Liver (tissue), 9 donors: ENCODE results near the gene HIF3A. TPM values are rescaled to one million over a fixed set of nuclear protein-coding genes. Genes with fewer than 3 reads are reported as not detected.

Source experiments
- DNase-seq: peaks from one replicate; pipeline ENCODE4 v3.0.0-alpha.2; 2017; ENCODE audit warnings: low spot score
- H3K27ac ChIP-seq, 2 donors: one replicate each; pipeline ENCODE4 v1.7.0; 2013; ENCODE audit warnings: inconsistent platforms in 2 of 2, low read length in 2 of 2, control low read depth in 1 of 2, low read depth in 1 of 2, mild to moderate bottlenecking in 1 of 2
- H3K27me3 ChIP-seq, 4 donors: one replicate each; pipeline versions ENCODE4 v1.6.1 to v1.7.0; 2013; ENCODE audit warnings: low read length in 3 of 4, inconsistent platforms in 1 of 4, mild to moderate bottlenecking in 1 of 4, moderate library complexity in 1 of 4; ENCODE audit not compliant: control insufficient read depth in 4 of 4, insufficient read depth in 4 of 4
- H3K36me3 ChIP-seq, 4 donors: one replicate each; pipeline versions ENCODE4 v1.6.1 to v1.7.0; 2013; ENCODE audit warnings: low read length in 3 of 4, mild to moderate bottlenecking in 3 of 4, low read depth in 1 of 4, moderate library complexity in 1 of 4; ENCODE audit not compliant: control insufficient read depth in 4 of 4, insufficient read depth in 3 of 4
- H3K4me1 ChIP-seq, 4 donors: one replicate each; pipeline versions ENCODE4 v1.6.1 to v1.7.0; 2013; ENCODE audit warnings: low read length in 3 of 4, mild to moderate bottlenecking in 3 of 4, moderate library complexity in 1 of 4; ENCODE audit not compliant: control insufficient read depth in 4 of 4, insufficient read depth in 4 of 4
- H3K4me3 ChIP-seq, 3 donors: one replicate each; pipeline versions ENCODE4 v1.6.1 to v1.7.0; 2013; ENCODE audit warnings: low read length in 3 of 3, control low read depth in 1 of 3, low read depth in 1 of 3, mild to moderate bottlenecking in 1 of 3
- H3K9ac ChIP-seq, 2 donors: one replicate each; pipeline ENCODE4 v1.7.0; 2013; ENCODE audit warnings: low read length in 2 of 2, mild to moderate bottlenecking in 2 of 2, moderate library complexity in 2 of 2, control low read depth in 1 of 2, low read depth in 1 of 2
- H3K9me3 ChIP-seq, 4 donors: one replicate each; pipeline versions ENCODE4 v1.6.1 to v1.7.0; 2013; ENCODE audit warnings: low read length in 3 of 4; ENCODE audit not compliant: control insufficient read depth in 4 of 4
- ATF3 ChIP-seq: IDR thresholded peaks from 2 replicates; pipeline ENCODE4 v1.6.1; 2016; ENCODE audit warnings: antibody characterized with exemption
- CTCF ChIP-seq: fragments of 150-350 bp; IDR thresholded peaks from 2 replicates; pipeline ENCODE4 v1.5.1; 2017; ENCODE audit warnings: improper control_type of control experiment, low read depth, low read length; ENCODE audit not compliant: missing input control
- EGR1 ChIP-seq, 2 donors: IDR thresholded peaks; 2 replicates each; pipeline ENCODE4 v1.6.1; 2016 to 2018; ENCODE audit warnings: antibody characterized with exemption in 2 of 2, low read depth in 2 of 2
- FOXA1 ChIP-seq: IDR thresholded peaks from 2 replicates; pipeline ENCODE4 v1.6.1; 2016; ENCODE audit warnings: antibody characterized with exemption
- FOXA2 ChIP-seq: IDR thresholded peaks from 2 replicates; pipeline ENCODE4 v1.6.1; 2016; ENCODE audit warnings: antibody characterized with exemption
- GABPA ChIP-seq, 2 donors: IDR thresholded peaks in 1 of 2; conservative IDR thresholded peaks in 1 of 2; 2 replicates each; pipeline ENCODE4 v1.6.1; 2016; ENCODE audit warnings: antibody characterized with exemption in 2 of 2, mild to moderate bottlenecking in 1 of 2, moderate library complexity in 1 of 2
- HNF4A ChIP-seq, 2 donors: conservative IDR thresholded peaks; 2 replicates each; pipeline ENCODE4 v1.6.1; 2016; ENCODE audit warnings: antibody characterized with exemption in 2 of 2, mild to moderate bottlenecking in 2 of 2
- HNF4G ChIP-seq: IDR thresholded peaks from 2 replicates; pipeline ENCODE4 v1.6.1; 2016; ENCODE audit warnings: antibody characterized with exemption
- JUND ChIP-seq, 2 donors: IDR thresholded peaks; 2 replicates each; pipeline ENCODE4 v1.6.1; 2016; ENCODE audit warnings: antibody characterized with exemption in 2 of 2
- MAX ChIP-seq: IDR thresholded peaks from 2 replicates; pipeline ENCODE4 v1.6.1; 2016; ENCODE audit warnings: antibody characterized with exemption
- NR2F2 ChIP-seq: IDR thresholded peaks from 2 replicates; pipeline ENCODE4 v1.6.1; 2016; ENCODE audit warnings: antibody characterized with exemption
- RAD21 ChIP-seq, 2 donors: IDR thresholded peaks; 2 replicates each; pipeline ENCODE4 v1.6.1; 2016; ENCODE audit warnings: antibody characterized with exemption in 2 of 2, mild to moderate bottlenecking in 2 of 2
- REST ChIP-seq: IDR thresholded peaks from 2 replicates; pipeline ENCODE4 v1.6.1; 2016; ENCODE audit warnings: antibody characterized with exemption, mild to moderate bottlenecking
- RXRA ChIP-seq, 2 donors: IDR thresholded peaks; 2 replicates each; pipeline ENCODE4 v1.6.1; 2017 to 2018; ENCODE audit warnings: antibody characterized with exemption in 2 of 2, mild to moderate bottlenecking in 1 of 2
- SP1 ChIP-seq: IDR thresholded peaks from 2 replicates; pipeline ENCODE4 v1.6.1; 2018; ENCODE audit warnings: antibody characterized with exemption, mild to moderate bottlenecking
- TAF1 ChIP-seq: conservative IDR thresholded peaks from 2 replicates; pipeline ENCODE4 v1.6.1; 2016; ENCODE audit warnings: antibody characterized with exemption, mild to moderate bottlenecking
- YY1 ChIP-seq: IDR thresholded peaks from 2 replicates; pipeline ENCODE4 v1.6.1; 2016; ENCODE audit warnings: antibody characterized with exemption, mild to moderate bottlenecking
- ZBTB33 ChIP-seq: IDR thresholded peaks from 2 replicates; pipeline ENCODE4 v1.6.1; 2016; ENCODE audit warnings: antibody characterized with exemption
- WGBS: extraction: QIAGEN DNeasy Blood & Tissue Kit; methylation state at CpG from one replicate; pipeline ENCODE4 v1.1.7; 2013; 5-methylcytosine and 5-hydroxymethylcytosine counted together
- polyA plus RNA-seq, 2 donors: library from polyadenylated mRNA; stranded (reverse) in 1 of 2; unstranded in 1 of 2; fragments of 200-250 nt in 1 of 2; fragments of >200 nt in 1 of 2; fragmentation: Nextera tagmentation in 1 of 2; extraction: Ambion mirVana in 1 of 2; gene quantifications; one replicate each; pipeline versions ENCODE4 v1.2.1 to v1.2.3, GENCODE V29; 2013 to 2015
- total RNA-seq, 2 donors: library from RNA; depleted of rRNA; stranded (reverse); fragments of >200 nt; gene quantifications; one replicate each; pipeline ENCODE4 v1.2.3, GENCODE V29; 2014
- donor health status: healthy.
- donor health status: healthy.
- donor health status: healthy.
- donor health status: healthy.
- donor health status: healthy.

The HIF3A gene
- total and polyA plus RNA-seq, 4 donors: 2.2 to 20.5 (median 6.8) TPM

- H3K27me3 ChIP-seq: no peaks in the 10 kb centered on the region
- no peak for DNase-seq
- no peaks in the 10 kb centered on the region for H3K36me3 ChIP-seq
- no peak overlapping the region for H3K27ac ChIP-seq
- H3K9ac ChIP-seq: no peak overlapping the region
- no peaks in the 10 kb centered on the region for H3K9me3 ChIP-seq
- peaks cover 0 to 6% (median 4%) of the 10 kb centered on the region in 4 donors for H3K4me1 ChIP-seq
- 86% methylated on average over 3 of the region's 3 CpGs for WGBS
- H3K4me3 ChIP-seq: no peak overlapping the region
- no peak for TF ChIP-seq HNF4G
- TF ChIP-seq RAD21 (IDR thresholded peaks at IDR 0.05): no peak
- TF ChIP-seq JUND (IDR thresholded peaks at IDR 0.05): no peak
- TF ChIP-seq TAF1: no peak
- no peak for TF ChIP-seq FOXA2
- TF ChIP-seq RXRA (IDR thresholded peaks at IDR 0.05): no peak
- TF ChIP-seq GABPA (IDR thresholded peaks at IDR 0.05 in 1 of 2, conservative IDR thresholded peaks at IDR 0.05 in 1 of 2): no peak
- no peak for TF ChIP-seq NR2F2
- TF ChIP-seq ZBTB33: no peak
- no peak for TF ChIP-seq FOXA1
- no peak for TF ChIP-seq SP1
- no peak for TF ChIP-seq HNF4A (conservative IDR thresholded peaks at IDR 0.05)
- TF ChIP-seq MAX: no peak
- TF ChIP-seq YY1: no peak
- no peak for TF ChIP-seq ATF3
- no peak for TF ChIP-seq CTCF
- no peak for TF ChIP-seq REST
- TF ChIP-seq EGR1 (IDR thresholded peaks at IDR 0.05; ENCODE audit: low read depth in 2 of 2): no peak
These were observed 45.1 kb downstream of the HIF3A start for GRCh38 chr19:46341937-46342336.

GRCh38 chr19:46344363-46344762 is 47.5 kb downstream of the HIF3A start:
- H3K27ac ChIP-seq: no peak overlapping the region
- WGBS: 90% methylated on average over 1 of the region's 1 CpG
- no peak overlapping the region for H3K9ac ChIP-seq
- H3K9me3 ChIP-seq: no peaks in the 10 kb centered on the region
- H3K36me3 ChIP-seq: no peaks in the 10 kb centered on the region
- H3K4me1 ChIP-seq: peaks cover 4 to 17% (median 13%) of the 10 kb centered on the region in 4 donors
- H3K27me3 ChIP-seq: no peaks in the 10 kb centered on the region
- DNase-seq: no peak
- H3K4me3 ChIP-seq: no peak overlapping the region
- no peak for TF ChIP-seq ZBTB33
- TF ChIP-seq NR2F2: no peak
- TF ChIP-seq MAX: no peak
- no peak for TF ChIP-seq RXRA (IDR thresholded peaks at IDR 0.05)
- TF ChIP-seq REST: no peak
- no peak for TF ChIP-seq FOXA1
- no peak for TF ChIP-seq FOXA2
- no peak for TF ChIP-seq HNF4G
- no peak for TF ChIP-seq SP1
- TF ChIP-seq HNF4A (conservative IDR thresholded peaks at IDR 0.05): no peak
- no peak for TF ChIP-seq RAD21 (IDR thresholded peaks at IDR 0.05)
- no peak for TF ChIP-seq JUND (IDR thresholded peaks at IDR 0.05)
- no peak for TF ChIP-seq YY1
